ENCODE results near the gene AP3S2. TPM values are rescaled to one million over a fixed set of nuclear protein-coding genes. Genes with fewer than 3 reads are reported as not detected.

Gene AP3S2
- total and polyA plus RNA-seq, 2 of the 8 experiments (the other 6 are each of a cell fraction or from before 2014, with no cell fraction given) = 19.2 to 45.4 TPM

- Histone ChIP-seq H2AK5ac (ENCODE audit: low read depth, low read length) (no peak overlapping the region), H3K4me3 (ENCODE audit: extremely low read depth in 1 of 4, insufficient read depth in 2 of 4, low read depth in 3 of 4, low read length in 4 of 4) (no peak overlapping the region), H2BK15ac (ENCODE audit: low read length) (no peak overlapping the region), H3K9me3 (ENCODE audit: insufficient read depth in 2 of 2, low read depth in 1 of 2, low read length in 1 of 2) (no peaks in the 10 kb centered on the region), H2BK120ac (replicated peaks; ENCODE audit: low read depth, low read length) (no peak overlapping the region), H2BK20ac (ENCODE audit: low read length) (no peak overlapping the region), H4K20me1 (replicated peaks in 1 of 2; ENCODE audit: control insufficient read depth in 1 of 2, insufficient read depth in 2 of 2, low read length in 2 of 2) (peaks cover 0 to 4% of the 10 kb centered on the region in 2 experiments), H3K14ac (ENCODE audit: insufficient read length) (no peak overlapping the region), H3K79me1 (ENCODE audit: low read depth, low read length) (no peaks in the 10 kb centered on the region), H2BK5ac (ENCODE audit: low read depth, low read length) (no peak overlapping the region), H3K23ac (ENCODE audit: insufficient read length) (no peak overlapping the region), H3K36me3 (ENCODE audit: control insufficient read depth in 2 of 4, insufficient read depth in 4 of 4, low read length in 3 of 4) (peaks cover 2 to 23% (median 14%) of the 10 kb centered on the region in 4 experiments; a peak in 6 of 8 replicates), H3K18ac (ENCODE audit: extremely low read depth, low read length) (no peak overlapping the region), H4K8ac (ENCODE audit: extremely low read depth, insufficient read depth, low read length) (no peak overlapping the region), H2AFZ (ENCODE audit: low read length) (no peak overlapping the region), H3K4me2 (ENCODE audit: insufficient read depth in 1 of 2, low read depth in 2 of 2, low read length in 2 of 2) (no peak overlapping the region), H3K9ac (replicated peaks in 1 of 4; ENCODE audit: extremely low read depth in 1 of 4, low read depth in 3 of 4, low read length in 3 of 4) (no peak overlapping the region), H2BK12ac (ENCODE audit: low read depth, low read length) (no peak overlapping the region), H3K27ac (ENCODE audit: low read depth, low read length) (no peak overlapping the region), H3K27me3 (replicated peaks in 1 of 4; ENCODE audit: control insufficient read depth in 3 of 4, extremely low read depth in 1 of 4, insufficient read depth in 3 of 4, low read length in 3 of 4) (no peaks in the 10 kb centered on the region), H4K5ac (ENCODE audit: insufficient read length, low read depth, low read length) (no peak overlapping the region), H3K23me2 (ENCODE audit: low read depth, low read length) (no peaks in the 10 kb centered on the region), H3K4ac (replicated peaks; ENCODE audit: insufficient read length, low read depth, low read length) (no peak overlapping the region), H3K79me2 (ENCODE audit: control insufficient read depth in 1 of 2, insufficient read depth in 2 of 2, low read length in 2 of 2) (no peaks in the 10 kb centered on the region), H4K91ac (replicated peaks; ENCODE audit: insufficient read length, low read length) (no peak overlapping the region), H3K4me1 (replicated peaks in 1 of 4; ENCODE audit: control insufficient read depth in 3 of 4, insufficient read depth in 4 of 4, low read length in 3 of 4) (no peaks in the 10 kb centered on the region), H3K56ac (replicated peaks; ENCODE audit: insufficient read length, low read depth, low read length) (no peak overlapping the region)
- ChIA-PET POLR2A (ENCODE audit: partially characterized antibody) (no interaction called here), CTCF (ENCODE audit: partially characterized antibody) (interaction anchor here (0.8 to 1.8 kb wide), 5 partner anchors 10 to 79 kb away, joined by 3 to 5 read pairs (median 3); no protein-coding TSS in a partner anchor)
- TF ChIP-seq SRF (IDR thresholded peaks at IDR 0.05; ENCODE audit: low read depth, low read length) (no peak), JUND (IDR thresholded peaks at IDR 0.05; ENCODE audit: low read length) (no peak), EGR1 (IDR thresholded peaks at IDR 0.05; ENCODE audit: borderline replicate concordance, low read depth, low read length) (no peak), POU5F1 (IDR thresholded peaks at IDR 0.05; ENCODE audit: low read depth, low read length) (no peak), CBX5 (IDR thresholded peaks at IDR 0.05; ENCODE audit: low read depth, low read length) (no peak), KDM4A (IDR thresholded peaks at IDR 0.05; ENCODE audit: low read depth, low read length, severe bottlenecking) (no peak), POLR2AphosphoS5 (IDR thresholded peaks at IDR 0.05; ENCODE audit: low read depth, low read length) (no peak), NANOG (IDR thresholded peaks at IDR 0.05; ENCODE audit: insufficient read depth, low read depth, low read length, poor library complexity, severe bottlenecking) (no peak), SAP30 (IDR thresholded peaks at IDR 0.05; ENCODE audit: insufficient read depth, insufficient replicate concordance, low read length) (no peak)
- no peak for DNase-seq (ENCODE audit: low read depth in 1 of 2, low spot score in 2 of 2)
- 88% methylated on average over 4 of the region's 4 CpGs; no CpG with 5 or more reads in 1 of the 2 experiments for WGBS, 2 experiments (ENCODE audit: extremely low coverage in 1 of 2, insufficient coverage in 1 of 2, insufficient read length in 1 of 2, insufficient replicate concordance in 2 of 2, low coverage in 1 of 2, low lambda C conversion rate in 2 of 2, missing lambda C conversion rate in 1 of 2)
- FAIRE-seq = no peak
These were observed 54.5 kb downstream of the AP3S2 start for GRCh38 chr15:89839167-89839810.
